Activated CD8-positive, alpha-beta T cell treated with anti-CD3 and anti-CD28 coated beads for 36 hours (primary cell): ENCODE data around the gene USP37. TPM values are rescaled to one million over a fixed set of nuclear protein-coding genes. Genes with fewer than 3 reads are reported as not detected.

Experiments
- ATAC-seq: fragments of 200-7000 bp; cut with Tn5 transposase; one replicate; pipeline ENCODE4 v1.10.0; 2021; ENCODE audit warnings: mild to moderate bottlenecking, moderate library complexity
- CTCF ChIA-PET: fragments of 350-600 bp; sonication (Branson Sonifier 250); formaldehyde crosslinking; loops from one replicate; lab custom pipeline; 2021; ENCODE audit warnings: antibody characterized with exemption; lab: Charles Lee
- POLR2A ChIA-PET: fragments of 350-600 bp; sonication (Branson Sonifier 250); formaldehyde crosslinking; loops from one replicate; lab custom pipeline; 2021; ENCODE audit warnings: antibody characterized with exemption; lab: Charles Lee
- DNase-seq: peaks from one replicate; pipeline ENCODE4 v3.0.0-alpha.2; 2020
- H3K27ac Mint-ChIP-seq: one replicate; pipeline ENCODE4 v1.8.0; 2021; ENCODE audit warnings: mild to moderate bottlenecking, mixed read lengths
- H3K27me3 Mint-ChIP-seq: one replicate; pipeline ENCODE4 v1.8.0; 2021; ENCODE audit warnings: mixed read lengths
- H3K36me3 Mint-ChIP-seq: one replicate; pipeline ENCODE4 v1.8.0; 2021; ENCODE audit warnings: low read depth, mixed read lengths
- H3K4me1 Mint-ChIP-seq: one replicate; pipeline ENCODE4 v1.8.0; 2021; ENCODE audit warnings: low read depth, mixed read lengths
- H3K4me3 Mint-ChIP-seq: one replicate; pipeline ENCODE4 v1.8.0; 2021; ENCODE audit warnings: mild to moderate bottlenecking, moderate library complexity, mixed read lengths
- H3K9me3 Mint-ChIP-seq: one replicate; pipeline ENCODE4 v1.8.0; 2021; ENCODE audit warnings: mixed read lengths
- intact Hi-C: fragments of 100-400 bp; cut with micrococcal nuclease; formaldehyde crosslinking; loops from one replicate; pipeline ENCODE4 v1.10.0; 2022
- total RNA-seq, 2 experiments: library from RNA; stranded (reverse); gene quantifications; one replicate each; pipeline ENCODE4 v1.2.3, GENCODE V29; 2021
- TF ChIP-seq, protein P1 (sequence below): fragments of 200-600 bp; IDR thresholded peaks from one replicate; pipeline ENCODE4 v1.8.0; 2022; ENCODE audit warnings: antibody characterized with exemption, mild to moderate bottlenecking

USP37 gene
- total RNA-seq, 2 experiments from 2014 or later, result 51.7 to 53.2 TPM

DNA sequence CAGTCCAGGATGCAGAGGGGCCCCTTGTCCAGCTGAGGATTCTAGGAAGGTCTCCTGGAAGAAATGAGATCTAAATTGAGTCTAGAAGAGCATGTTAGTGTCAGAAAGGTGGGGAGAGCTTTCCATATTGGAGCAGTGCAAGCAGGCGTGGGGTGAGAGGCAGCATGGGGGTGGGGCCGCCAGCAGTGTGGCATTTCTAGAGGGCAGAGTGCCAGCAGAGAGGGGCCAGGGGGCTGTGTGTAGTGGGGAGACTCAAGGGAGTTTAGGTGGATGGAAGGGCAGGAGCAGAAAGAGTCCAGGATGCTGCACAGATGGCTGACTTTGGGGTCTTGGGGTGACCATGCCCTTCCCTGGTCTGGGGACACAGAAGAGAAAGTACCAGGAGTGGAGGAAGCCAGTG is 147.1 kb downstream of the USP37 start:
- Mint-ChIP-seq H3K9me3 (no peaks in the 10 kb centered on the region), H3K4me1 (no peaks in the 10 kb centered on the region), H3K36me3 (no peaks in the 10 kb centered on the region), H3K27me3 (no peaks in the 10 kb centered on the region), H3K27ac (no peak overlapping the region), H3K4me3 (no peak overlapping the region)
- TF ChIP-seq, protein P1, sequence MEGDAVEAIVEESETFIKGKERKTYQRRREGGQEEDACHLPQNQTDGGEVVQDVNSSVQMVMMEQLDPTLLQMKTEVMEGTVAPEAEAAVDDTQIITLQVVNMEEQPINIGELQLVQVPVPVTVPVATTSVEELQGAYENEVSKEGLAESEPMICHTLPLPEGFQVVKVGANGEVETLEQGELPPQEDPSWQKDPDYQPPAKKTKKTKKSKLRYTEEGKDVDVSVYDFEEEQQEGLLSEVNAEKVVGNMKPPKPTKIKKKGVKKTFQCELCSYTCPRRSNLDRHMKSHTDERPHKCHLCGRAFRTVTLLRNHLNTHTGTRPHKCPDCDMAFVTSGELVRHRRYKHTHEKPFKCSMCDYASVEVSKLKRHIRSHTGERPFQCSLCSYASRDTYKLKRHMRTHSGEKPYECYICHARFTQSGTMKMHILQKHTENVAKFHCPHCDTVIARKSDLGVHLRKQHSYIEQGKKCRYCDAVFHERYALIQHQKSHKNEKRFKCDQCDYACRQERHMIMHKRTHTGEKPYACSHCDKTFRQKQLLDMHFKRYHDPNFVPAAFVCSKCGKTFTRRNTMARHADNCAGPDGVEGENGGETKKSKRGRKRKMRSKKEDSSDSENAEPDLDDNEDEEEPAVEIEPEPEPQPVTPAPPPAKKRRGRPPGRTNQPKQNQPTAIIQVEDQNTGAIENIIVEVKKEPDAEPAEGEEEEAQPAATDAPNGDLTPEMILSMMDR, result no peak
- DNase-seq (no peak), ATAC-seq (no peak)
- CTCF ChIA-PET, result interaction anchor here (0.9 kb wide), 1 partner anchor 10 kb away, joined by 3 read pairs; no protein-coding TSS in a partner anchor
- POLR2A ChIA-PET, result interaction anchor here (0.6 kb wide), 1 partner anchor 86 kb away, joined by 3 read pairs; no protein-coding TSS in a partner anchor
- intact Hi-C loops, result no loop called here

DNA sequence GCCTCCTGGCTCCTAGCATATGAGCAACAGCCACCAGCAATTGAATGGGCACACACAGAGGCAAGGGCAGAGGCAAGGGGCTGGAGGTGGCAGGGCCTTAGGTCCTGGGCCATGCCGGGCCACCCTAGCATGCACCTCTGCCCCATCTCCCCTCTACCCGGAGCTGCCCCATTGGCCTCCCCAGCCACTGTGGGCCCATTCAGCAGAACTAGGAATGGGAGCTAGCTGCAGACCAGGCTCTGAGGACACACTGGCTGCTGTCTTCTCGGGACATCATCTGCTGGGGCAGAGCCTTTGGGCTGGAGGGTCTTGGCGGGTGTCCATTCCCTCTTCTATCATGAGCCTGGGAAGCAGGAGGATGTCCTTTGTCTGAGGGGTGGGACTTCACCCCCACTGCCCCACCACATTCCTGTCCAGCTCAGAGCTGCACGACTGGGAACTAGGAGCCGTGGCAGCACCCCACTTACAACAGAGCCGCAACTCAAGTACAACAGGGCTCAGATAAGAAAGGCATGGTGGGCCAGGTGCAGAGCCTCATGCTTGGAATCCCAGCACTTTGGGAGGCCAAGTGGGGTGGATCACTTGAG is 148.4 kb downstream of the USP37 start:
- H3K27me3 Mint-ChIP-seq, result no peaks in the 10 kb centered on the region
- no peaks in the 10 kb centered on the region for H3K36me3 Mint-ChIP-seq
- no peaks in the 10 kb centered on the region for H3K4me1 Mint-ChIP-seq
- ChIA-PET CTCF (no interaction called here), POLR2A (no interaction called here)
- DNase-seq, result no peak
- TF ChIP-seq, protein P1, result no peak
- no peak overlapping the region for H3K27ac Mint-ChIP-seq
- no peak overlapping the region for H3K4me3 Mint-ChIP-seq
- no peaks in the 10 kb centered on the region for H3K9me3 Mint-ChIP-seq
- intact Hi-C loops, result no loop called here
- ATAC-seq, result no peak

DNA sequence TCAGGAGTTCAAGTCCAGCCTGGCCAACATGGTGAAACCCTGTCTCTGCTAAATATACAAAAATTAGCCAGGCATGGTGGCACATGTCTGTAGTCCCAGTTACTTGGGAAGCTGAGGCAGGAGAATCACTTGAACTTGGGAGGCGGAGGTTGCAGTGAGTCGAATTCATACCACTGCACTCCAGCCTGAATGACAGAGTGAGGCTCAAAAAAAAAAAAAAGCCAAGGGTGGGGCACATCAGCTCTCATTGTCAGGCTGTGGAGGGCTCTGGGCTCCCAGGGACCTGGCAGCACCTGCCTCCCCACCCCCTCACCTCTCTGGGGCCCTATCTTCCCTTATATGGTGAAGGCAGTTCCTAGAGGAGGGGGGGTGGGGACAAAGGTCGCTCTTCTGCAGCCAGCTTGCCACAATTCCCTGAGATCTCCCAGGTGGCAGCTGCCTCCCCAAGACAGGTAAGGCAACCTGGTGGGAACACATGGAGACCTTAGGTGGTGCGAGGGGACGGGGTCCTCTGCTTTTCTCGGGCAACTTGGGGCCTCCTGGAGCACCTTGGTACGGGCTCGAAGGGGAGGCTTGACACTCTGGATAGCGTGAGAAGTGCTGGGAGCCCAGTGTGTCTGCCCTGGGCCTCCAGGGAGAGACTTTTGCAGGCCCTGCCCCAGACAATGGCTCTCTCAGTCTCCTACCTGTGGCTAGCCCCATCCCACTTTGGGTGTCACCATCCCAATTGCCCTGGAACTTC is 149.3 kb downstream of the USP37 start, which contains the start of gene VIL1:
TSS of gene VIL1 (plus strand) at position 407 of the 742 bp plus-strand sequence. CDS start 4,656 bp downstream, outside the sequence.
- Mint-ChIP-seq H3K27ac (no peak within 1 kb of the TSS), H3K36me3 (no peaks in the 10 kb centered on the region), H3K9me3 (no peaks in the 10 kb centered on the region), H3K4me1 (no peaks in the 10 kb centered on the region), H3K4me3 (no peak within 1 kb of the TSS), H3K27me3 (no peaks in the 10 kb centered on the region)
- CTCF ChIA-PET, result no interaction called here
- intact Hi-C loops, result no loop called here
- DNase-seq (no peak), ATAC-seq (no peak)
- POLR2A ChIA-PET, result no interaction called here
- TF ChIP-seq, protein P1, result no peak

DNA sequence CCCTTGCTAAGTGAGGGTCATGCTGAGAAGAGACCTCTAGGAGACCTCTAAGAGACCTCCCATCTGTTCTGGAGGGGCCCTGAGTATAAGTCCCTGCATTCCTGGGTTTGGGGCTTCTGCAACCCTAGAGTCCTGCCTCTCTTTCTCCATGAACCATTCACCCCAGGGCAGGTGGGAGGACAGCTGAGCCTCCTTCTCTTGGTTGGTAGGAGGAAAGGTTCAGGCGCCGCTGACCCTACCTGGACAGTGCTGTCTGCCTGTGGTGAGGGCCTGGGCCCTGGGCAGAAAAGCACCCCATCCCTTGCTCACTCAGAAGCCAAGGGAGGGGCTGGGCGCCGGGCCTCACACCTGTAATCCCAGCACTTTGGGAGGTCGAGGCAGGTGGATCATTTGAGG is 149.8 kb downstream of the USP37 start:
- CTCF ChIA-PET, result no interaction called here
- Mint-ChIP-seq H3K4me1 (no peaks in the 10 kb centered on the region), H3K27me3 (no peaks in the 10 kb centered on the region), H3K9me3 (no peaks in the 10 kb centered on the region), H3K27ac (no peak overlapping the region), H3K4me3 (no peak overlapping the region), H3K36me3 (no peaks in the 10 kb centered on the region)
- TF ChIP-seq, protein P1, result no peak
- intact Hi-C loops, result no loop called here
- POLR2A ChIA-PET, result no interaction called here
- ATAC-seq (no peak), DNase-seq (no peak)

DNA sequence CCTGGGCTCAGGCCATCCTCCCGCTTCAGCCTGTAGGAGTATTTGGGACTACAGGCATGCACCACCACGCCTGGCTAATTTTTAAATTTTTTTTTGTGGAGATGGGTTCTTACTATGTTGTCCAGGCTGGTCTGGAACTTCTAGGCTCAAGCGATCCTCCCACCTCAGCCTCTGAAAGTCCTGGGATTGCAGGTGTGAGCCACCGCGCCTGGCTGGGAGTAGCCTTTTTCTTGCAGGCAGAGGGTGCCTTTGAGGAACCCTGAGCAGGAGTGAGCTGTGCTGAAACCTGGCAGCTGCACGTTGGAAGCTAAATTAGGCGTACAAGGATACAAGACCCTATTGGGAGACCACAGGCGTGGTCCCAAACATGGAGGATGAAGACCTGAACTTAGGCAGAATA is 160.4 kb downstream of the USP37 start:
- no peak overlapping the region for H3K4me3 Mint-ChIP-seq
- H3K27ac Mint-ChIP-seq, result no peak overlapping the region
- ChIA-PET POLR2A (interaction anchor here (0.6 to 1.4 kb wide), 2 partner anchors 27 to 116 kb away, joined by 3 read pairs; no protein-coding TSS in a partner anchor), CTCF (interaction anchor here (1.2 kb wide), 1 partner anchor 200 kb away, joined by 3 read pairs; the partner anchor contains the start of gene PLCD4)
- TF ChIP-seq, protein P1, result no peak
- H3K27me3 Mint-ChIP-seq, result peaks cover 6% of the 10 kb centered on the region
- intact Hi-C loops, result loop anchor here (10.0 kb wide), 1 partner anchor 57 kb away; no protein-coding TSS in a partner anchor
- H3K9me3 Mint-ChIP-seq, result no peaks in the 10 kb centered on the region
- DNase-seq (no peak), ATAC-seq (no peak)
- H3K36me3 Mint-ChIP-seq, result peaks cover 16% of the 10 kb centered on the region
- H3K4me1 Mint-ChIP-seq, result peaks cover 39% of the 10 kb centered on the region
